ENCODE measurements around the gene HIPK2. TPM values are rescaled to one million over a fixed set of nuclear protein-coding genes. Genes with fewer than 3 reads are reported as not detected.

Gene HIPK2
- total RNA-seq, 1 donor from 2014 or later, result 47.2 TPM

- Mint-ChIP-seq H3K27ac (ENCODE audit: unreplicated experiment) (no peak overlapping the region), H3K9me3 (ENCODE audit: unreplicated experiment) (no peaks in the 10 kb centered on the region), H3K36me3 (ENCODE audit: low read depth, unreplicated experiment) (no peaks in the 10 kb centered on the region), H3K27me3 (ENCODE audit: unreplicated experiment) (no peaks in the 10 kb centered on the region), H3K4me3 (ENCODE audit: unreplicated experiment) (no peak overlapping the region), H3K4me1 (ENCODE audit: unreplicated experiment) (no peaks in the 10 kb centered on the region)
- no peak for DNase-seq (ENCODE audit: low spot score)
- TF ChIP-seq, protein P1, sequence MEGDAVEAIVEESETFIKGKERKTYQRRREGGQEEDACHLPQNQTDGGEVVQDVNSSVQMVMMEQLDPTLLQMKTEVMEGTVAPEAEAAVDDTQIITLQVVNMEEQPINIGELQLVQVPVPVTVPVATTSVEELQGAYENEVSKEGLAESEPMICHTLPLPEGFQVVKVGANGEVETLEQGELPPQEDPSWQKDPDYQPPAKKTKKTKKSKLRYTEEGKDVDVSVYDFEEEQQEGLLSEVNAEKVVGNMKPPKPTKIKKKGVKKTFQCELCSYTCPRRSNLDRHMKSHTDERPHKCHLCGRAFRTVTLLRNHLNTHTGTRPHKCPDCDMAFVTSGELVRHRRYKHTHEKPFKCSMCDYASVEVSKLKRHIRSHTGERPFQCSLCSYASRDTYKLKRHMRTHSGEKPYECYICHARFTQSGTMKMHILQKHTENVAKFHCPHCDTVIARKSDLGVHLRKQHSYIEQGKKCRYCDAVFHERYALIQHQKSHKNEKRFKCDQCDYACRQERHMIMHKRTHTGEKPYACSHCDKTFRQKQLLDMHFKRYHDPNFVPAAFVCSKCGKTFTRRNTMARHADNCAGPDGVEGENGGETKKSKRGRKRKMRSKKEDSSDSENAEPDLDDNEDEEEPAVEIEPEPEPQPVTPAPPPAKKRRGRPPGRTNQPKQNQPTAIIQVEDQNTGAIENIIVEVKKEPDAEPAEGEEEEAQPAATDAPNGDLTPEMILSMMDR (IDR thresholded peaks at IDR 0.05; ENCODE audit: unreplicated experiment), result no peak
Measured at GRCh38 chr7:139813151-139813550, 35.4 kb upstream of the HIPK2 start.

DNA sequence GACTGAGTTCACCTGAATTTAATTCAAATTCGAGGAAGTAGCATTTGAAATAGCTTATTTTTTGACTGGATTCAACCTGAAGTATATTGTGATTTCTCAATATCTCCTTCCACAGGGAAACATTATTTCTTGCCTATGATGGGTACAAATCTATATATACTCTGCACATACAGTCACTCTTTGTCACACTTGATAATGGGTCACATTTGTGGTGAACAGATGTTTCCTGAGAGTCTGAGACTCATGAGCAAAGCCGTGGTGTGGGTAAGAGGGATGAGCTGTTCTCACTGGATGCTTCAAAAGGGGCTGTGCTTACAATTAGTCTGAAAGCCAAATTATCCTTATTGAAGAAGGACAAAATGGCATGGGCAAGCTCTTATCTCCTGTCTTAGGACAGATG, 33.3 kb upstream of the HIPK2 start:
- no peaks in the 10 kb centered on the region for H3K4me1 Mint-ChIP-seq (ENCODE audit: unreplicated experiment)
- H3K36me3 Mint-ChIP-seq (ENCODE audit: low read depth, unreplicated experiment), result peaks cover 5% of the 10 kb centered on the region
- H3K27ac Mint-ChIP-seq (ENCODE audit: unreplicated experiment), result no peak overlapping the region
- H3K9me3 Mint-ChIP-seq (ENCODE audit: unreplicated experiment), result no peaks in the 10 kb centered on the region
- no peak overlapping the region for H3K4me3 Mint-ChIP-seq (ENCODE audit: unreplicated experiment)
- DNase-seq (ENCODE audit: low spot score), result no peak
- no peaks in the 10 kb centered on the region for H3K27me3 Mint-ChIP-seq (ENCODE audit: unreplicated experiment)
- TF ChIP-seq, protein P1 (IDR thresholded peaks at IDR 0.05; ENCODE audit: unreplicated experiment), result no peak

DNA sequence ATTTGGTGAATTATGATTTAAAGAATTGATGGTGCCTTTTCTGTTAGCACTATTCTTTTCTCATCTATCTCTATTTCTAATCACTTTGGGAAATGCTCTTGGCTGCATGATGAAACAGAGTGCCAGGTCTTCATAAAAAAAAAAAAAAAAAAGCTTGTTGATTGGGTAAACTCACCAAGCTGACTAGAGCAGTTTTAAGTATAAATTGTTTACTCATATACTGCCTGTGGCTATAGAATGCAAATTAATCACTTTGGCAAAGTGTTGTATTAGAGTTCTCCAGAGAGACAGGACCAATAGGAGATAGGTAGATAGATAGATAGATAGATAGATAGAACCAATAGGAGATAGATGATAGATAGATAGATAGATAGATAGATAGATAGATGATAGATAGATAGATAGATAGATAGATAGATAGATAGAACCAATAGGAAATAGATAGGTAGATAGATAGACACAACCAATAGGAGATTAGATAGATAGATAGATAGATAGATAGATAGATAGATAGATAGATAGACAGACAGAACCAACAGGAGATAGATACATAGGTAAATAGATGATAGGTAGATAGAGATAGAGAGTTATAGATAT, 31.1 kb upstream of the HIPK2 start:
- no peaks in the 10 kb centered on the region for H3K4me1 Mint-ChIP-seq (ENCODE audit: unreplicated experiment)
- no peak for DNase-seq (ENCODE audit: low spot score)
- no peak overlapping the region for H3K4me3 Mint-ChIP-seq (ENCODE audit: unreplicated experiment)
- H3K27me3 Mint-ChIP-seq (ENCODE audit: unreplicated experiment), result no peaks in the 10 kb centered on the region
- no peak overlapping the region for H3K27ac Mint-ChIP-seq (ENCODE audit: unreplicated experiment)
- no peaks in the 10 kb centered on the region for H3K9me3 Mint-ChIP-seq (ENCODE audit: unreplicated experiment)
- TF ChIP-seq, protein P1 (IDR thresholded peaks at IDR 0.05; ENCODE audit: unreplicated experiment), result no peak
- H3K36me3 Mint-ChIP-seq (ENCODE audit: low read depth, unreplicated experiment), result peaks cover 5% of the 10 kb centered on the region

GRCh38 chr7:139808427-139808826, 30.6 kb upstream of the HIPK2 start:
- Mint-ChIP-seq H3K4me1 (ENCODE audit: unreplicated experiment) (no peaks in the 10 kb centered on the region), H3K27me3 (ENCODE audit: unreplicated experiment) (no peaks in the 10 kb centered on the region), H3K36me3 (ENCODE audit: low read depth, unreplicated experiment) (peaks cover 5% of the 10 kb centered on the region), H3K9me3 (ENCODE audit: unreplicated experiment) (no peaks in the 10 kb centered on the region), H3K27ac (ENCODE audit: unreplicated experiment) (no peak overlapping the region), H3K4me3 (ENCODE audit: unreplicated experiment) (no peak overlapping the region)
- DNase-seq (ENCODE audit: low spot score), result no peak
- TF ChIP-seq, protein P1 (IDR thresholded peaks at IDR 0.05; ENCODE audit: unreplicated experiment), result no peak

DNA sequence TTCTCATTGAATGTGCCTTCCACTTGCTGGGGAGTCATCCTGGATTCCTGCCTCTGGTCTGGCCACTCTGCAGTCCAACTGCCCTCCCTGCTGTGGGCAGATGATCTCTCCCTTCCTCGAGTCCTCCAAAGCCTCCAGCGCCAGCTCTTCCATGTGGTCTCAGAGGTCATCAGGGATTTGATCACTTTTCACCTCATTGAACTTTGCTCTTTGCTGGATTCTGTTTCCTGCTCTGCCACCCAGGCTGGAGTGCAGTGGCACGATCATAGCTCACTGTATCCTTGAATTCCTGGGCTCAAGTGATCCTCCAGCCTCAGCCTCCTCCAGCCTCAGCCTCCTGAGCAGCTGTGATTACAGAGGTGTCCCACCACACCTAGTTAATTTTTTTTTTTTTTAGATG, 29.2 kb upstream of the HIPK2 start:
- TF ChIP-seq, protein P1 (IDR thresholded peaks at IDR 0.05; ENCODE audit: unreplicated experiment), result no peak
- Mint-ChIP-seq H3K9me3 (ENCODE audit: unreplicated experiment) (no peaks in the 10 kb centered on the region), H3K36me3 (ENCODE audit: low read depth, unreplicated experiment) (peaks cover 10% of the 10 kb centered on the region), H3K4me1 (ENCODE audit: unreplicated experiment) (no peaks in the 10 kb centered on the region), H3K4me3 (ENCODE audit: unreplicated experiment) (no peak overlapping the region), H3K27ac (ENCODE audit: unreplicated experiment) (no peak overlapping the region), H3K27me3 (ENCODE audit: unreplicated experiment) (no peaks in the 10 kb centered on the region)
- no peak for DNase-seq (ENCODE audit: low spot score)

All from endothelial cell (in vitro differentiated cells).